ENCODE data around the gene ASIC2. TPM values are rescaled to one million over a fixed set of nuclear protein-coding genes. Genes with fewer than 3 reads are reported as not detected.

ASIC2 gene
- total RNA-seq, 3 donors from 2014 or later, result 0.15 to 0.16 TPM; not detected in 1

GRCh38 chr17:33091271-33091670 lies 201.8 kb downstream of the ASIC2 start:
- H3K4me3 ChIP-seq, result no peak overlapping the region
- no peak for DNase-seq (ENCODE audit: low spot score in 2 of 2)
- H3K36me3 ChIP-seq, result no peaks in the 10 kb centered on the region
- TF ChIP-seq POLR2A (IDR thresholded peaks at IDR 0.05), result no peak
- no peaks in the 10 kb centered on the region for H3K27me3 ChIP-seq
- H3K4me1 ChIP-seq, result no peaks in the 10 kb centered on the region
- no peak overlapping the region for H3K27ac ChIP-seq
- intact Hi-C loops (cut with DNase I; ENCODE audit: low total_unique reads), result no loop called here
- H3K9me3 ChIP-seq, result no peaks in the 10 kb centered on the region

DNA sequence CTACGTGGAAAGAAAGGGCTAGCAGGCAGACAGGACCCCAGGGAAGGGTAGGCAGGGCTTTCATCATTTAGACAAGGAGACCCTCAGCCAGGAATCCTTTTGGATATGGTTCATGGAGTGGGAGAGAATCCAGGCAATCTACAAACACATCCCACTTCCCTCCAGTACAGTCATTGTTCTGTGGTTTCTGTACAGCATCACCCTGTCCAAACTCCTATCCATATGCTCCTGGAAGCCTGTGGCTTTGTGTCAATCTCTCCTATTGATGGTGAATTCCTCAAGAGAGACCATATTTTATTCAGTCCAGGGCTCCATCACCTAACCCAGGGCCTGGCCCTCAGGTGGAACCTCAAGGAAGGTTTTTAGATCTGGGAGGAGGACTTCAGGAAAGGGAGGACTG lies 202.3 kb downstream of the ASIC2 start:
- intact Hi-C loops (cut with DNase I; ENCODE audit: low total_unique reads), result no loop called here

DNA sequence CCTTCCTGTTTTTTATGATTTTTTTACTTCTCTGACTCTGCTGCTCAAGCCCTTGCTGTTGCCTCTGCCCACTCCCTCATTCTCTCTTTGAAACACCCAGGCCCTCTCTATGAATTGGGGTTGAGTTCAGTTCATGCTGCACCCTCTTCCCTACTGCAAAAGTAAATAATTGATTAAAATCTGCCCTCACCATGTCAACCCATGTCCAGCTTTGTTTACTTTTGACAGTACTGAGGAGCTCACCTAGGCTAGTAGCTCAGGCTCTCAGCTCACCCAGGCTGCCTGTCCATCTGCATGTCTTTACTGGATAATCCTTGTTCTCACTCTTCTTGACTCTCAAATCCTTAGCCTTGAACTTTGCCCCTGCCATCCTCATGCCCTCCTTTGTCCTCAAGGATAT lies 206.2 kb downstream of the ASIC2 start:
- no peaks in the 10 kb centered on the region for H3K9me3 ChIP-seq
- no peaks in the 10 kb centered on the region for H3K4me1 ChIP-seq
- H3K27me3 ChIP-seq, result no peaks in the 10 kb centered on the region
- no peak for DNase-seq (ENCODE audit: low spot score in 2 of 2)
- no peak overlapping the region for H3K27ac ChIP-seq
- no peaks in the 10 kb centered on the region for H3K36me3 ChIP-seq
- intact Hi-C loops (cut with DNase I; ENCODE audit: low total_unique reads), result no loop called here
- TF ChIP-seq CTCF (IDR thresholded peaks at IDR 0.05), result no peak
- no peak overlapping the region for H3K4me3 ChIP-seq

More for the DNA sequence above, 202.3 kb downstream of the ASIC2 start:
- no peak for DNase-seq (ENCODE audit: low spot score in 2 of 2)
- H3K4me3 ChIP-seq, result no peak overlapping the region
- TF ChIP-seq POLR2AphosphoS5 (IDR thresholded peaks at IDR 0.05) (no peak), POLR2A (IDR thresholded peaks at IDR 0.05) (no peak), CTCF (IDR thresholded peaks at IDR 0.05) (no peak)
- H3K4me1 ChIP-seq, result no peaks in the 10 kb centered on the region
- no peak overlapping the region for H3K27ac ChIP-seq
- no peaks in the 10 kb centered on the region for H3K27me3 ChIP-seq
- H3K9me3 ChIP-seq, result no peaks in the 10 kb centered on the region
- no peaks in the 10 kb centered on the region for H3K36me3 ChIP-seq

- intact Hi-C loops (cut with DNase I; ENCODE audit: low total_unique reads), result no loop called here
- H3K27me3 ChIP-seq, result no peaks in the 10 kb centered on the region
- no peak for TF ChIP-seq CTCF (IDR thresholded peaks at IDR 0.05)
- TF ChIP-seq POLR2A (IDR thresholded peaks at IDR 0.05), result no peak
- TF ChIP-seq POLR2AphosphoS5 (IDR thresholded peaks at IDR 0.05), result no peak
- DNase-seq (ENCODE audit: low spot score in 2 of 2), result no peak
- no peak overlapping the region for H3K4me3 ChIP-seq
- H3K4me1 ChIP-seq, result no peaks in the 10 kb centered on the region
- no peak overlapping the region for H3K27ac ChIP-seq
- no peaks in the 10 kb centered on the region for H3K9me3 ChIP-seq
- no peaks in the 10 kb centered on the region for H3K36me3 ChIP-seq
Measured at GRCh38 chr17:33086041-33086440, 207.1 kb downstream of the ASIC2 start.

DNA sequence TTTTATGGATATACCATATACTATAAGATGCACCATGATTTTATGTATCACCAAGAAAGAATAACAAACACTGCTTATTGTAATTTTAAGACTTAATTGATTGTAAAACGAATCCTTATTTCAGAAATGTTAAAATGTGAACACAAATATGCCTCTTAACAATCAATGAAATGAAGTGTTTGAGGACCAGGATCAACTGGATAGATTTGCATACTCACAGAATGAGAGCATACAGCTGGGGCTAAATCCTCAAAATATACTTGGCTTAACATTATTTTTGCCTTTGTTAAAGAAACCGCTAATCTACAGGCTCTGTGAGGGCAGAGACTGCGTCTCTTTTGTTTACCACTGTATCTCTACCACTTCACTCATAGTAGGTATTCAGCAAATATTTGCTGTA lies 207.8 kb downstream of the ASIC2 start:
- no peak for TF ChIP-seq POLR2A (IDR thresholded peaks at IDR 0.05)
- no peak for TF ChIP-seq POLR2AphosphoS5 (IDR thresholded peaks at IDR 0.05)
- TF ChIP-seq CTCF (IDR thresholded peaks at IDR 0.05), result no peak
- no peak overlapping the region for H3K27ac ChIP-seq
- no peaks in the 10 kb centered on the region for H3K27me3 ChIP-seq
- no peaks in the 10 kb centered on the region for H3K36me3 ChIP-seq
- H3K4me3 ChIP-seq, result no peak overlapping the region
- H3K4me1 ChIP-seq, result no peaks in the 10 kb centered on the region
- no peaks in the 10 kb centered on the region for H3K9me3 ChIP-seq
- no peak for DNase-seq (ENCODE audit: low spot score in 2 of 2)
- intact Hi-C loops (cut with DNase I; ENCODE audit: low total_unique reads), result no loop called here

DNA sequence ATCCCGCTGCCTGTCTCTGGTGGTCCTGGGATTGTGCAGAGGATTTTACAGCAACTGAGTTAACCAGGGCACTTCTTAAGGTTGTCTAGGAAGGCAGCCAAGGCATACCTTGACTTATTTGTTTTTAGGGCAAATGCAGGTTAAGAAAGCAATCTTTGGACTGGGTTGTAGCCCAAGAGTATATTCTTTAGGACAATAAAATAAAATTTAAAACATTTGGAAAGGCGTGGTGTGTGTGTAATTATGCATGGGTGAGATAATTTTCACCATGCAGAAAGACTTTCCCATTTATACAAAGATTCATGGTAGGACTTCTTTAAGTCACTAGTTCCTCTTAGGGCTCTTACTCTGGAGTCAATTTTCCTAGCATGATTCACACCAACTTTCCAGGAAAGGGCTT lies 208.3 kb downstream of the ASIC2 start:
- no peak for DNase-seq (ENCODE audit: low spot score in 2 of 2)
- no peaks in the 10 kb centered on the region for H3K4me1 ChIP-seq
- intact Hi-C loops (cut with DNase I; ENCODE audit: low total_unique reads), result no loop called here
- H3K27ac ChIP-seq, result no peak overlapping the region
- H3K36me3 ChIP-seq, result no peaks in the 10 kb centered on the region
- H3K27me3 ChIP-seq, result no peaks in the 10 kb centered on the region
- H3K9me3 ChIP-seq, result no peaks in the 10 kb centered on the region
- no peak overlapping the region for H3K4me3 ChIP-seq
- TF ChIP-seq CTCF (IDR thresholded peaks at IDR 0.05) (no peak), POLR2AphosphoS5 (IDR thresholded peaks at IDR 0.05) (no peak), POLR2A (IDR thresholded peaks at IDR 0.05) (no peak)
